ENCODE data around the gene PCED1A. TPM values are rescaled to one million over a fixed set of nuclear protein-coding genes. Genes with fewer than 3 reads are reported as not detected.

PCED1A gene
- total RNA-seq, 4 donors from 2014 or later, result 2.6 to 9.3 (median 5.7) TPM

DNA sequence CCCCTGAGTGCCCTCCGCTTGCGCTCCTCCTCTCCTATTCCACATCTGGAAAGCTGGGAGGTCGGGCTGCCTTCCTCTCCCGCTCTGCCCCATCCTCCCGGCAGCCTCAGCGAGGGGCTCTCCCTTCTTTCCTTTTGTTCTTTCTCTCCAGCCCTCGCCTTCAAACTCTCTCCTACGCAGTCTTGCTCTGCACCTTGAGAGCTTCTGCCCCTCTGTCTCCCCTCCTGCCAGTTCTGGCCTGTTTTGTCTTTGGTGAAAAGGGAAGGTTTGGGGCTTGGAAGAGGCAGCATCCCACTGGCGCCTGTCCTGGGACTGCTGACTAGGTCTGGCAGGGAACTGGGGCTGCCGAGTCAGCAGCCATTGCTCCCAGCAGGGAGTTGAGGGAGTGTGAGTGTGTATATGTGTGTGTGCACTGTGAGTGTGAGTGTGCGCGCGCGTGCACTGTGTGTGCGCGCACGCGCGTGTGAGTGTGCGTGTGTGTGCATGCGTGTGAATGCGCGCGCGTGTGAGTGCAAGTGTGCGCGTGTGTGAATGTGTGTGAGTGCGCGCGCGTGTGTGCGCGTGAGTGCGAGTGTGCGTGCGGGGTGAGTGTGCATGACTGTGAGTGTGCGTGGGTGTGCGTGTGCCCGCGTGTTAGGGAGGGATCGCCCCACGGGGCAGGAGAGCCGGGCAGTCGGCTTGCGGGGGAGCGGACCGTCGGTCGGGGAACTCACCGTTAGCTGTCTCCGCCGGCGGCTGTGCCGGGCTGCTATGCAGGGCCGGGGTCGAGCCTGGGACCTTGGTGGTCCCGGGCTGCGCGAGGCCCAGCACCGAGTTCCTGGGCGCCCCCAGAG is 40.6 kb downstream of the PCED1A start:
- Histone ChIP-seq H3K4me3 (peak overlapping the region in 3 of 4 donors; percentile 9 to 20 (median 10)), H3K9me3 (peaks cover 0 to 7% (median 0%) of the 10 kb centered on the region in 3 donors), H3K27ac (no peak overlapping the region), H3K27me3 (peaks cover 46 to 67% (median 64%) of the 10 kb centered on the region in 3 donors), H3K4me1 (peaks cover 0 to 6% of the 10 kb centered on the region in 2 donors), H3K36me3 (no peaks in the 10 kb centered on the region)
- TF ChIP-seq POLR2A (IDR thresholded peaks at IDR 0.05), result no peak
- TF ChIP-seq, protein P1, sequence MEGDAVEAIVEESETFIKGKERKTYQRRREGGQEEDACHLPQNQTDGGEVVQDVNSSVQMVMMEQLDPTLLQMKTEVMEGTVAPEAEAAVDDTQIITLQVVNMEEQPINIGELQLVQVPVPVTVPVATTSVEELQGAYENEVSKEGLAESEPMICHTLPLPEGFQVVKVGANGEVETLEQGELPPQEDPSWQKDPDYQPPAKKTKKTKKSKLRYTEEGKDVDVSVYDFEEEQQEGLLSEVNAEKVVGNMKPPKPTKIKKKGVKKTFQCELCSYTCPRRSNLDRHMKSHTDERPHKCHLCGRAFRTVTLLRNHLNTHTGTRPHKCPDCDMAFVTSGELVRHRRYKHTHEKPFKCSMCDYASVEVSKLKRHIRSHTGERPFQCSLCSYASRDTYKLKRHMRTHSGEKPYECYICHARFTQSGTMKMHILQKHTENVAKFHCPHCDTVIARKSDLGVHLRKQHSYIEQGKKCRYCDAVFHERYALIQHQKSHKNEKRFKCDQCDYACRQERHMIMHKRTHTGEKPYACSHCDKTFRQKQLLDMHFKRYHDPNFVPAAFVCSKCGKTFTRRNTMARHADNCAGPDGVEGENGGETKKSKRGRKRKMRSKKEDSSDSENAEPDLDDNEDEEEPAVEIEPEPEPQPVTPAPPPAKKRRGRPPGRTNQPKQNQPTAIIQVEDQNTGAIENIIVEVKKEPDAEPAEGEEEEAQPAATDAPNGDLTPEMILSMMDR (IDR thresholded peaks at IDR 0.05 in 4 of 5, conservative IDR thresholded peaks at IDR 0.05 in 1 of 5), result no peak
- DNase-seq (no peak), ATAC-seq (no peak)
- in situ Hi-C loops (cut with MboI; ENCODE audit: low sequenced_read_pairs in 4 of 4) (no loop called here), intact Hi-C loops (cut with DNase I; ENCODE audit: low total_unique reads) (no loop called here)

DNA sequence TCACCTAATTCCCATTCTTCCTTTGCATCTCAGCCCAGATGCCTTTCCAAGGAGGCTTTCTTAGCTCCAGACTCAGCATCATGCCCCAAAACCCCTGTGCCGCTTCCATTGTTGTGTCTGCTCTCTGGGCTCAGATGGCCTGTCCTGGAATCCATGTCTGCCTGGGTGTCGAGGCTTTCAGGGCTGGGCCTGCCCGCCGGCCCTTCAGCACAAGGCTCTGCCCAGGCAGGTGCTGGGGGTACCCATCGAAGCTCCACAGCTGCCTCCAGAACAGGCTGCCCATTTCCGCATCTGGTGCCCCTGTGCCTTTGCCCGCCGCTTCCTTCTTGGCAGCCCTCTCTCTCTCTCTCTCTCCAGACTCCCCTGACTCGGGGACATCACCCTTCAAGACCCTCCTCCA is 41.2 kb downstream of the PCED1A start:
- peaks cover 44 to 63% (median 58%) of the 10 kb centered on the region in 3 donors for H3K27me3 ChIP-seq
- no peak overlapping the region for H3K27ac ChIP-seq
- H3K9me3 ChIP-seq, result peaks cover 0 to 7% (median 0%) of the 10 kb centered on the region in 3 donors
- H3K36me3 ChIP-seq, result no peaks in the 10 kb centered on the region
- ATAC-seq (no peak), DNase-seq (no peak)
- intact Hi-C loops (cut with DNase I; ENCODE audit: low total_unique reads), result no loop called here
- no peak overlapping the region for H3K4me3 ChIP-seq
- TF ChIP-seq POLR2A (IDR thresholded peaks at IDR 0.05), result no peak
- TF ChIP-seq, protein P1 (IDR thresholded peaks at IDR 0.05 in 4 of 5, conservative IDR thresholded peaks at IDR 0.05 in 1 of 5), result no peak
- H3K4me1 ChIP-seq, result peaks cover 0 to 6% of the 10 kb centered on the region in 2 donors
- in situ Hi-C loops (cut with MboI; ENCODE audit: low sequenced_read_pairs in 4 of 4), result no loop called here

DNA sequence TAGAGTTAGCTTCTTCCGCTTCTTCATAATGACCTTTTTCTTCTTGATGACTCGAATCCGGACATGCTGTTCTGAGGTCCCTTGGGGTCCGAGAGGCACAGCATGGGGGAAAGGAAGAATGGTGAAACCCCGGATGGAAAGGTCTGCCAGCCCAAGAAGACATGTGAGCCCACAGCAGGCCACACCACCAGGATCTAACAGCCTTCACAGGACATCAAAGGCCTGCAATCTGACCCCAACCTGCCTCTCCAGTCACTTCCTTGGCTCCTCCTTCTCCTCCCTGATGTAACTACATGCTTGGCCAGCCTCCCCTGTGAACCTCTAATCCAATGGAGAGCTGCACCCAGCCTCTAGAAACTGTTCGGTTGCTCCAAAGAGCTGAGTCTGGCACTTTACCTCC is 41.6 kb downstream of the PCED1A start:
- DNase-seq, result no peak
- peaks cover 41 to 61% (median 53%) of the 10 kb centered on the region in 3 donors for H3K27me3 ChIP-seq
- intact Hi-C loops (cut with DNase I; ENCODE audit: low total_unique reads) (no loop called here), in situ Hi-C loops (cut with MboI; ENCODE audit: low sequenced_read_pairs in 4 of 4) (no loop called here)
- H3K4me3 ChIP-seq, result no peak overlapping the region
- peaks cover 0 to 7% (median 0%) of the 10 kb centered on the region in 3 donors for H3K9me3 ChIP-seq
- no peak for ATAC-seq
- no peaks in the 10 kb centered on the region for H3K36me3 ChIP-seq
- TF ChIP-seq, protein P1 (IDR thresholded peaks at IDR 0.05 in 4 of 5, conservative IDR thresholded peaks at IDR 0.05 in 1 of 5), result no peak
- no peak for TF ChIP-seq POLR2A (IDR thresholded peaks at IDR 0.05)
- peaks cover 0 to 6% of the 10 kb centered on the region in 2 donors for H3K4me1 ChIP-seq
- H3K27ac ChIP-seq, result no peak overlapping the region

DNA sequence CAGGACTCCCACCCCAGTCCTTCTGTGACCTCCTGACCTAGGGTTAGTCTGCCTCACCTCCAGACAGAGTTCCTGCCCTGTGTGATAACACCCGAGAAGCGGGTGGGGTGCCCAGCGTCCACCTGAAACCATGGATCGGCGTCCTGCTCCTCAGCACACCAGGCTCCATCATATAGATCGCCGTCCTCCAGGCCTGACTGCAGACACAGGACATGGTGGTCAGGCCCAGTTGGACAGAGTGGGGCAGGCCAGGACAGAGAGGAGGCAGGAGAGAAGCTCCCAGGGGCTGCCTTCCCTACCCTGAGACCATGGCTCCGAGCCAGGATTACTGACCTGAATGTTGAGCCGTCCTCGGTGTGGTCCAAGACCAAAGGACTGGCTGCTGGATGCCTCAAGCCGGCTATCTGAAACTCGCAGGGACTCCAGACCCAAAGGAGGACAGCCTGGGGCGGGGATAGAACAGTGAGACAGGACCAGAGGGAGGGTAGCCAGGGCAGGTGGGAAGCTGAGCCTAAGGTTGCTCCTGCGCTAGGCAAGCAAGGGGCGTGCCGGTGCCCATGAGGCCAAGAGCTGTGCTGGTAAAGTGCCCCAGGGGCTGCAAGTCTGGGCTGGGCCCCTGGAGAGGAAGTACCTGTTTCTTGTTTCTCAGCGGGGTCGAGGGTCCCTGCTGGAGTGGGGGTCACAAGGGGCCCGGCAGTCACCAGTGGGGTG is 42.2 kb downstream of the PCED1A start:
- Histone ChIP-seq H3K27ac (no peak overlapping the region), H3K4me3 (no peak overlapping the region), H3K9me3 (peaks cover 0 to 7% (median 0%) of the 10 kb centered on the region in 3 donors), H3K4me1 (peaks cover 0 to 6% of the 10 kb centered on the region in 2 donors), H3K27me3 (peaks cover 40 to 57% (median 48%) of the 10 kb centered on the region in 3 donors), H3K36me3 (no peaks in the 10 kb centered on the region)
- TF ChIP-seq POLR2A (IDR thresholded peaks at IDR 0.05), result no peak
- TF ChIP-seq, protein P1 (IDR thresholded peaks at IDR 0.05 in 4 of 5, conservative IDR thresholded peaks at IDR 0.05 in 1 of 5), result no peak
- intact Hi-C loops (cut with DNase I; ENCODE audit: low total_unique reads), result no loop called here
- in situ Hi-C loops (cut with MboI; ENCODE audit: low sequenced_read_pairs in 4 of 4), result no loop called here
- ATAC-seq, result no peak
- no peak for DNase-seq
